NB4 (cell line): ENCODE results near the gene TRIM45.
A peak's percentile ranks its signal among the peaks of the same experiment; 100 is the strongest.
"Not testable (repeated sequence)": the region's sequence is repeated elsewhere in the genome, so short reads cannot be mapped to it uniquely, and the experiment has no call there.

Source experiments
- DNase-seq: peaks from one replicate; pipeline ENCODE4 v3.0.0; 2010; ENCODE audit warnings: low read depth
- H3K4me3 ChIP-seq: one replicate; pipeline ENCODE4 v1.5.1; 2011; ENCODE audit warnings: mild to moderate bottlenecking, low read depth, low read length, moderate library complexity
- MYC ChIP-seq: IDR thresholded peaks from 2 replicates; pipeline ENCODE4 v1.6.1; 2011; ENCODE audit warnings: low read depth, low read length
- POLR2A ChIP-seq: IDR thresholded peaks from 2 replicates; pipeline ENCODE4 v1.6.1; 2011; ENCODE audit warnings: mild to moderate bottlenecking; ENCODE audit not compliant: insufficient read length; ENCODE audit errors: extremely low read depth
- TF ChIP-seq, protein P1 (sequence below): IDR thresholded peaks from one replicate; pipeline ENCODE4 v1.5.1; 2012; ENCODE audit warnings: low read depth, low read length
- TF ChIP-seq, protein P2 (sequence below): IDR thresholded peaks from 2 replicates; pipeline ENCODE4 v1.6.1; 2011; ENCODE audit warnings: low read depth, low read length

Gene TRIM45

DNA sequence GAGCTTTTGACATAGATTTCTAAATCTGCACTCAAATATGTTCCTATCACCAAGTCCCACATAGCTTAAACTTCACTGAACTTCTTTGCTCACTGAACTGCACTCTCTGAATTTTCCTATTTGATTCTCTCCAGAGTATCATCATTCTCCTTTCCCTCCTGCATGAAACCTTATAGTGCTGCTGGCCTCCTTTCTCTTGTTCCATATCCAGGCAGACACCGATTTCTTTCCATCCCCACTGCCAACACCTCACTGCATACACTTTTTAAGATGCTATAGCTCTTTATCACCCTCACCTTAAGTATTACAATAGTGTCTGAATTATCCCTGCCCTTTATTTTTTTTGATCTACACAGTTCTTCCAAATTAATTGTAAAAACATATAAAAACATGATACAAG is 3.1 kb upstream of the TRIM45 start:
- TF ChIP-seq POLR2A (no peak), MYC (no peak)
- TF ChIP-seq, protein P1, sequence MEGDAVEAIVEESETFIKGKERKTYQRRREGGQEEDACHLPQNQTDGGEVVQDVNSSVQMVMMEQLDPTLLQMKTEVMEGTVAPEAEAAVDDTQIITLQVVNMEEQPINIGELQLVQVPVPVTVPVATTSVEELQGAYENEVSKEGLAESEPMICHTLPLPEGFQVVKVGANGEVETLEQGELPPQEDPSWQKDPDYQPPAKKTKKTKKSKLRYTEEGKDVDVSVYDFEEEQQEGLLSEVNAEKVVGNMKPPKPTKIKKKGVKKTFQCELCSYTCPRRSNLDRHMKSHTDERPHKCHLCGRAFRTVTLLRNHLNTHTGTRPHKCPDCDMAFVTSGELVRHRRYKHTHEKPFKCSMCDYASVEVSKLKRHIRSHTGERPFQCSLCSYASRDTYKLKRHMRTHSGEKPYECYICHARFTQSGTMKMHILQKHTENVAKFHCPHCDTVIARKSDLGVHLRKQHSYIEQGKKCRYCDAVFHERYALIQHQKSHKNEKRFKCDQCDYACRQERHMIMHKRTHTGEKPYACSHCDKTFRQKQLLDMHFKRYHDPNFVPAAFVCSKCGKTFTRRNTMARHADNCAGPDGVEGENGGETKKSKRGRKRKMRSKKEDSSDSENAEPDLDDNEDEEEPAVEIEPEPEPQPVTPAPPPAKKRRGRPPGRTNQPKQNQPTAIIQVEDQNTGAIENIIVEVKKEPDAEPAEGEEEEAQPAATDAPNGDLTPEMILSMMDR, result no peak
- TF ChIP-seq, protein P2, sequence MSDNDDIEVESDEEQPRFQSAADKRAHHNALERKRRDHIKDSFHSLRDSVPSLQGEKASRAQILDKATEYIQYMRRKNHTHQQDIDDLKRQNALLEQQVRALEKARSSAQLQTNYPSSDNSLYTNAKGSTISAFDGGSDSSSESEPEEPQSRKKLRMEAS, result no peak
- no peak for DNase-seq
- no peak overlapping the region for H3K4me3 ChIP-seq

DNA sequence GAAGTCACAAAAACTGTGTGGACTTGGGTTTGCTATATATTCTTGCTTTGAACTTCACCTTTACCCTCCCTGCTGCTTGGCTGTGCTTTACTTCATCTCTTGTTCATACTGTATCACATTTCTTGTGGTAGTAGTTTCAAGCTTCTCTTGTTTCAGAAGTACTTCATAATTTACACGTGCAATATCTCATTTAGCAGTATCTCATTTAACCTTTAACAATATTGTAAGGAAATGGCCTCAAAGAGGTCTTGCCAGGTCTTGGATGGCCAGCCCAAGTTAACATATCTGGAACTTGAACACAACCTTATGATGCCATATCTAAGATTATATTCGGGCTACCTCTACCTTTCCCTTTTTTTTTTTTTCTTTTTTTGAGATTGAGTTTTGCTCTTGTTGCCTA is 1.7 kb upstream of the TRIM45 start:
- H3K4me3 ChIP-seq, result no peak overlapping the region
- TF ChIP-seq, protein P2, result no peak
- TF ChIP-seq POLR2A, result no peak
- no peak for TF ChIP-seq MYC
- TF ChIP-seq, protein P1, result no peak
- DNase-seq, result no peak

DNA sequence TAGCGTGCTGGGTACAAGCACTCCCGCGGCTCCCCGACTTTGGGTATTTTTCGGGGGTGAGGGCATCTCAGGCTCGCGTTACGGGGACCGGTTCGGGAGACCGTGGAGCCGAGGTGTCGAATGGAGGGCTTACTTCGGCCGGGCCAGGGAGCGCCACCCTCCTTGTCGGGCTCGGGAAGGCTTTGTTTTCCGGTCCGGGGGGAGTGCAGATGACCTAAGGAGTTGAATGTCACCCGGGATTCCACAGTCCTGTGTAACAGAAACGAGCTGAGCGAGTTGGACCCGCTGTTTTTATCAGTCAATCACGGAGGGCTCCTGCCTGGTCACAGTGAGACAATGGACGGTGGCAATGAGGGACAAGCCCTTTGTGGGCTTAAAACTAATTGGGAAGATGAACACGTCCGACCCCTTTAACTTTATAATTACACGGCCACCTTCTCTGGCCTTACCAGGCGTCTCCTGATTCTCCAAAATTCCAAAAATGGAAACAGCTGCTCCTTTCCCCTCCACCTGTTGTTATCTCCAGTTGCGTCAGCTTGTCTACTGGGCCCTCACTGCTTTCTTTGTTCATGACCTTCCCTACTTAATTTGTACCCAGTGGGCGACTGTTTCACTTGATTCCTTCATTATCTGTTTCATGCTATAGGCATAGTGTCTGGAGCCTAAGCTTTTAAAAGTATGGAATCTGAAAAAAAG is 929 bp upstream of the TRIM45 start:
- DNase-seq, result no peak
- no peak overlapping the region for H3K4me3 ChIP-seq
- TF ChIP-seq, protein P2, result no peak
- no peak for TF ChIP-seq POLR2A
- TF ChIP-seq, protein P1, result no peak
- TF ChIP-seq MYC, result no peak

DNA sequence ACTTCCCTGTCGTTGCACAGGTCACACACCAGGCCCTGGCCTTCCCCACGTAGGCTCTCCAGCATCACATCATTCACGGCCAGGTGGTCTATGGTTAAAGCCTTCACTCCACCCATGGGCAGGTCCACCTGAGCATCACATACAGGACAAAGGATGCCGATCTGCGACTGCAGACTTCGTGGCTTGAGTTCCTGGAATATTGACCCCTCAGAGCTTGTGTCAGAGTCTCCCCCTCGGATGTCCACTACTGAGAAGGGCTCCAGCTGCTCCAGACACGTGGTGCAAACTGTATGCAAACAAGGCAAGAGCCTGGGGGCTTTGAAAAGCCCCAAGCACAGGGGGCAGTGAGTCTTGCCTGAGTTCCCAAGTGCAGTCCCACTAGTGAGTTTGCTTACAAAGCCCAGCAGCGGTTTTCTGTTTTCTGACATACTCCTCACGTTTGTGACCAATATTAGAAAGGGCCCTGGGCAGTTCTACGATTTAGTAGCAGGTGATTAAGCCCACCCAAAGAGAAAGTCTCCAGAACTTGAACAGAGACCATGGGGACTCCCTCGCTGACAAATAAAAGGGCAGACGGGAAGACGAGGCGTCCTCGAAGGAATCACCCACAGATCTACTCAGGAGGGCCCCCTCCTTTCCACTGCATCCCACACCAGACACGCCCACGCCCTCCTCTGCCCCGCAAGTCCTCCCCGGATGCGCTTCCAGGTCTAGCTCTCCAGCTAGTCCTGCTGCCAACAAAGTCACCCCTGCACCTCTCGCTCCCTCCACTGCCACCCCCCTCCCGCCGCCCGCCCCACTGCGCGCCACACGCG is 568 bp downstream of the TRIM45 start:
- H3K4me3 ChIP-seq, result peak overlapping the region; percentile 59
- DNase-seq, result no peak
- TF ChIP-seq, protein P2, result no peak

DNA sequence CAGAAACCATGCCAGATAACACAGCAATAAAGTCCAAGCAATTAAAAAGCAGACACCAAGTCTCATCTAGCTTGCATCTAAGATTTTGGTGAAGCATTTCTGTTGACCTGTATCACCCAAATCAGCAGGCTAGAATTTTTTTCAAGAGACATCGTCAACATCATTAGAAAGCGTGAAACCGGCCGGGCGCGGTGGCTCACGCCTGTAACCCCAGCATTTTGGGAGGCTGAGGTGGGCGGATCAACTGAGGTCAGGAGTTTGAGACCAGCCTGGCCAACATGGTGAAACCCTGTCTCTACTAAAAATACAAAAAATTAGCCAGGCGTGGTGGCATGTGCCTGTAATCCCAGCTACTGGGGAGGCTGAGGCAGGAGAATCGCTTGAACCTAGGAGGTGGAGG is 2.4 kb downstream of the TRIM45 start:
- DNase-seq, H3K4me3 ChIP-seq: not testable (repeated sequence)

DNA sequence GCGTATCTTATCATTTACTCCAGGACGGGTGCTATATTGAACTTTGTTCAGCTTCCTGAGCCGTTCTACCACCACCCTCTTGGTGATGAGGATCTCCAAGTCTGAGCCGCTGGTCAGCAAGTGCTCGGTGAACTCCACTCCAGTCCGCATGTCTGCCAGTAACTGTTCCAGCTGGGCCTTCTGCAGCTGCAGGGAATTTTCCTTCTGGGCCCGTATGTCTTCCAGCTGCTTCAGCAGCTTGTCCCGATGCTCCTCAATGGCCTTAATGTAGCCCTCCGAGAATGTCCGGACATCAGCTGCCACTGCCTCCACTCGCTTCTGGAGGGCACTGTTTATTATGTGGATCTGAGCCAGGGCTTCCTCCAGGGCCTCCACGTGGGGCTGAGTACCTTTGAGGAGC is 3.4 kb downstream of the TRIM45 start:
- no peak for DNase-seq
- TF ChIP-seq POLR2A (no peak), MYC (no peak)
- TF ChIP-seq, protein P2, result no peak
- TF ChIP-seq, protein P1, result no peak

More for the DNA sequence above, 3.4 kb downstream of the TRIM45 start:
- H3K4me3 ChIP-seq, result no peak overlapping the region
